Measurements from ENCODE around the gene VPS26B. TPM values are rescaled to one million over a fixed set of nuclear protein-coding genes. Genes with fewer than 3 reads are reported as not detected.
"Not testable (repeated sequence)": the region's sequence is repeated elsewhere in the genome, so short reads cannot be mapped to it uniquely, and the experiment has no call there.

VPS26B gene
- total RNA-seq, 2 experiments from 2014 or later, result 75.8 to 76.3 TPM

- POLR2A ChIA-PET, result no interaction called here
- no peak overlapping the region for H3K27ac Mint-ChIP-seq
Observed at GRCh38 chr11:134267966-134268365, 43.5 kb downstream of the VPS26B start.

DNA sequence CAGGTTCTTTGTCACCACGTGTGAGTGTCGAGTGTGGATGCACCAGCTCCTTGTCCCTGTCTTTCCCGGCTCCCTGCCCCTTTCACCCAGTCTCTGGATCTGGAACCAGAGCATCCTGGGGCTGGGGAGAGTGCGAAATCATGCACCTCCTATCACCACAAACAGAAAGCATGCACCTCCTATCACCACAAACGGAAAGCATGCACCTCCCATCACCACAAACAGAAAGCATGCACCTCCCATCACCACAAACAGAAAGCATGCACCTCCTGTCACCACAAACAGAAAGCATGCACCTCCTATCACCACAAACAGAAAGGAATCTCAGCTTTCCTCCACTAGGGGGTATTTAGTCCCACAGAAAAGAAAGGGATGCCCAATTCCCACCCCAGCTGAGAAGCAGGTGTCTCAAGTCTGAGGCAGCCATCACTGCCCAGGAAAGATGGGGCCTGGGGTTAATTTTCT is 45.8 kb downstream of the VPS26B start:
- peak; percentile 49 for DNase-seq
- Mint-ChIP-seq H3K9me3 (no peaks in the 10 kb centered on the region), H3K4me1 (peaks cover 32% of the 10 kb centered on the region), H3K36me3 (no peaks in the 10 kb centered on the region), H3K27ac (peak overlapping the region; percentile 82), H3K27me3 (no peaks in the 10 kb centered on the region), H3K4me3 (peak overlapping the region; percentile 71)
- peak; percentile 69 for ATAC-seq (ENCODE audit: low read depth)
- POLR2A ChIA-PET, result interaction anchor here (1.0 to 1.4 kb wide), 3 partner anchors 9 to 46 kb away, joined by 3 to 8 read pairs (median 3); partner anchors contain the start of genes NCAPD3 and VPS26B

More at GRCh38 chr11:134267966-134268365, 43.5 kb downstream of the VPS26B start:
- no peaks in the 10 kb centered on the region for H3K9me3 Mint-ChIP-seq
- no peak overlapping the region for H3K4me3 Mint-ChIP-seq
- DNase-seq (no peak), ATAC-seq (ENCODE audit: low read depth) (no peak)
- no peaks in the 10 kb centered on the region for H3K27me3 Mint-ChIP-seq
- H3K36me3 Mint-ChIP-seq, result no peaks in the 10 kb centered on the region
- H3K4me1 Mint-ChIP-seq, result peaks cover 19% of the 10 kb centered on the region

GRCh38 chr11:134271978-134272377 is 47.5 kb downstream of the VPS26B start:
- Mint-ChIP-seq H3K36me3 (no peaks in the 10 kb centered on the region), H3K27me3 (no peaks in the 10 kb centered on the region), H3K4me1 (peaks cover 32% of the 10 kb centered on the region), H3K27ac (no peak overlapping the region), H3K9me3 (no peaks in the 10 kb centered on the region), H3K4me3 (no peak overlapping the region)
- no peak for ATAC-seq (ENCODE audit: low read depth)
- no peak for DNase-seq
- POLR2A ChIA-PET, result no interaction called here

DNA sequence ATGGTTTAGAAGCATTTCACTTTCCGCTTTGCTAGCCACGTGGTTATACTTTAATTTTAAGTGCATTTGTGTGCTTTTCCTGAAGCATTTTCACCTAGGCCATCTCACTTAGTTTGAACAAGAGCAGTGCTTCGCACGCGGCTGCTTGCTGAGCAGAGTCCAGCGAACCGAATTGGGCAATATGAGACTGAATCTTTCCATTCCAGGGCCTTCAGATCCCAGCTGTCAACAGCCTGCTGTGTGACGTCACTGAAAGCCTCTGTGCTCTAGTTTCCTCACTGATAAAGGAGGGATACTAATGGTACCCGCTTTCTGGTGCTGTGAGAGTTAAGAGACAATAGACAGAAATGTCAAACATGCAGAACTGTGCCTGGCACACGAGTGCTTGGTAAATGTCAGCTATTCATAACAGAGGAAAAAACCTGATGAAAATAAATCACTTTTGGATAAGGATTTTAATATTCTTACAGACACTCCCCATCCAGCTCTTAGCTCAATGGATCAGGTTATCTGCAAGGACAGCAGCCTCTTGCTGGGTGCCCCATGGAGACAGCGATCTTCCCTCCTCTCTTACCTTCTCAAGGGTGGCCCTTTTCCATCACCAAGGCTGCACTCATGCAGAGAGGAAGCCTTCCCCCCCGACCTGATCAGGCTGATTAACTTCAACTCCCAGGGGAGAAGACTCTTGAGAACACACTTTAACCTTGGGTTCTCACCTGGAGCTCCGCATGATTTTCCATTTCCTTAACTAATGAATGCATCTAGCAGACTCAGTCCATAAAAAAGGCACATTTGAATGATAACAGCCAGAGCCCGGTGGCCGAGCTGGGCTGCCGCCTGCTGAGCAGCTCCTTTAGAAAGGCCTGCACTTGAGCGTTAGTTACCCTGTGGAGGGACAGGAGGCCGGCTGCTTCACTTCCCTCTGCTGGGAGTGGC is 48.2 kb downstream of the VPS26B start:
- peaks cover 5% of the 10 kb centered on the region for H3K27me3 Mint-ChIP-seq
- H3K36me3 Mint-ChIP-seq, result peaks cover 3% of the 10 kb centered on the region
- peak overlapping the region; percentile 24 for H3K27ac Mint-ChIP-seq
- POLR2A ChIA-PET, result interaction anchor here (4.7 kb wide), 1 partner anchor 48 kb away, joined by 44 read pairs; the partner anchor contains the start of genes NCAPD3 and VPS26B
- DNase-seq (no peak), ATAC-seq (ENCODE audit: low read depth) (no peak)
- no peaks in the 10 kb centered on the region for H3K9me3 Mint-ChIP-seq
- no peak overlapping the region for H3K4me3 Mint-ChIP-seq
- H3K4me1 Mint-ChIP-seq, result peaks cover 35% of the 10 kb centered on the region

- H3K27me3 Mint-ChIP-seq, result peaks cover 5% of the 10 kb centered on the region
- ATAC-seq (ENCODE audit: low read depth) (no peak), DNase-seq (no peak)
- H3K27ac Mint-ChIP-seq, result no peak overlapping the region
- POLR2A ChIA-PET, result interaction anchor here (0.7 to 4.7 kb wide), 3 partner anchors 11 to 49 kb away, joined by 4 to 44 read pairs (median 7); partner anchors contain the start of genes NCAPD3 and VPS26B
- H3K4me3 Mint-ChIP-seq, result no peak overlapping the region
- peaks cover 3% of the 10 kb centered on the region for H3K36me3 Mint-ChIP-seq
- no peaks in the 10 kb centered on the region for H3K9me3 Mint-ChIP-seq
- H3K4me1 Mint-ChIP-seq, result peaks cover 35% of the 10 kb centered on the region
Observed at GRCh38 chr11:134273317-134273712, 48.8 kb downstream of the VPS26B start.

GRCh38 chr11:134275188-134275533 is 50.7 kb downstream of the VPS26B start:
- ATAC-seq (ENCODE audit: low read depth) (no peak), DNase-seq (no peak)
- Mint-ChIP-seq H3K27me3 (peaks cover 5% of the 10 kb centered on the region), H3K4me3 (peak overlapping the region; percentile 87), H3K36me3 (peaks cover 9% of the 10 kb centered on the region), H3K4me1 (peaks cover 43% of the 10 kb centered on the region), H3K27ac (peak overlapping the region; percentile 90), H3K9me3 (peaks cover 2% of the 10 kb centered on the region)
- POLR2A ChIA-PET, result interaction anchor here (1.6 to 4.7 kb wide), 3 partner anchors 14 to 51 kb away, joined by 9 to 44 read pairs (median 15); partner anchors contain the start of genes ACAD8, NCAPD3, THYN1 and VPS26B

- POLR2A ChIA-PET, result interaction anchor here (0.6 to 4.7 kb wide), 10 partner anchors 12 to 347 kb away, joined by 3 to 44 read pairs (median 4); partner anchors contain the start of genes ACAD8, NCAPD3, THYN1 and VPS26B
- peaks cover 2% of the 10 kb centered on the region for H3K9me3 Mint-ChIP-seq
- H3K36me3 Mint-ChIP-seq, result peaks cover 9% of the 10 kb centered on the region
- DNase-seq (peak; percentile 84), ATAC-seq (ENCODE audit: low read depth) (peak; percentile 90)
- peaks cover 5% of the 10 kb centered on the region for H3K27me3 Mint-ChIP-seq
- H3K4me1 Mint-ChIP-seq, result peaks cover 36% of the 10 kb centered on the region
- H3K4me3 Mint-ChIP-seq, result peak within 1 kb of the TSS; percentile 87
- peak within 1 kb of the TSS; percentile 90 for H3K27ac Mint-ChIP-seq
Observed at GRCh38 chr11:134275534-134276395, 51.3 kb downstream of the VPS26B start, which contains the start of gene GLB1L3. GLB1L3 (plus strand) TSS chr11:134276379; CDS start chr11:134276741, 362 bp downstream.

DNA sequence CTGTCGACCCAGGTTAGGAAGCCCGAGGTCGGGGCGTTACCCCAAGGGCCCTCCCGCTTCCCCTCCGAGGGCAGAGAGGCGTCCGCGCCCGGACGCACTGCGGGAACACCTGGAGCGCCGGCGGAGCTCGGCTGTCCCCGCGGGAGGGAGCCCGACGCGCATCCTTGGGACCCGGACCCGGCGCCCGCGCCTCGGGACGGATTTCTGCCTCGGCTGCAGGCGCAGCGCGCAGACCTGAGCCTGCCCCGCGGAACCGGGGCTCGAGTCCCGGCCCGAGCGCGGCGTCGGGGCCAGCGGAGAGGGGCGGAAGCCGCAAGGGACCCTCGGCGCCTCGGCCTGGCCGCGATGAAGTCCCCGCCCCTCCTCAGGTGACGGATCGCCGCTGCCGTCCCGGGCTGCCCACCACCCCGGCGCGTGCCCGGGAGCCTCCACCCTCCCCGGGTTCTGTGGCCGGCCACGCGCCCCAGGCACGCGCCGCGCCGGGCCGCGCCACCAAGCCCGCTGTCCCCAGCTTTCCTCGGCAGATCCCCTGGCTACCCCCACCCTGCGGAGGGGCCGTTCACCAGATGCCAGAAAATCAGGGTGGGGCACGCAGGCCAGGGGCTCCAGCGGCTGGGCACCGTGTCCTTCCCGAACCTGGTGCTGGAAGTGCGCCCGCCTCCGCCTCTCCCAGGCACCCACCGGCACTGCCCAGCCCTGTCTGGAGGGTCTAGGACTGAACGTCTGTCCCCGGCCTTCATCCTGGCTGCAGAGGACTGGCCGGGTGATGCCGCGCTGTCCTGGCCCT is 52.1 kb downstream of the VPS26B start:
- Mint-ChIP-seq H3K36me3 (peaks cover 9% of the 10 kb centered on the region), H3K27ac (peak overlapping the region; percentile 90), H3K9me3 (peaks cover 2% of the 10 kb centered on the region), H3K4me3 (peak overlapping the region; percentile 87), H3K27me3 (peaks cover 5% of the 10 kb centered on the region), H3K4me1 (peaks cover 32% of the 10 kb centered on the region)
- no peak for DNase-seq
- POLR2A ChIA-PET, result interaction anchor here (0.9 to 4.7 kb wide), 10 partner anchors 12 to 348 kb away, joined by 3 to 44 read pairs (median 4); partner anchors contain the start of genes ACAD8, NCAPD3, THYN1 and VPS26B
- ATAC-seq (ENCODE audit: low read depth), result peak; percentile 38

GRCh38 chr11:134277183-134278001 is 52.9 kb downstream of the VPS26B start:
- H3K4me1 Mint-ChIP-seq, result peaks cover 30% of the 10 kb centered on the region
- peaks cover 9% of the 10 kb centered on the region for H3K36me3 Mint-ChIP-seq
- ATAC-seq (ENCODE audit: low read depth) (no peak), DNase-seq (no peak)
- POLR2A ChIA-PET, result interaction anchor here (1.1 to 4.7 kb wide), 3 partner anchors 53 to 214 kb away, joined by 3 to 44 read pairs (median 5); partner anchors contain the start of genes NCAPD3 and VPS26B
- H3K9me3 Mint-ChIP-seq, result peaks cover 2% of the 10 kb centered on the region
- peak overlapping the region; percentile 58 for H3K27ac Mint-ChIP-seq
- peak overlapping the region; percentile 87 for H3K4me3 Mint-ChIP-seq
- peaks cover 5% of the 10 kb centered on the region for H3K27me3 Mint-ChIP-seq

- Mint-ChIP-seq H3K27ac (no peak overlapping the region), H3K9me3 (peaks cover 2% of the 10 kb centered on the region), H3K27me3 (peaks cover 5% of the 10 kb centered on the region), H3K4me1 (peaks cover 26% of the 10 kb centered on the region), H3K36me3 (peaks cover 9% of the 10 kb centered on the region), H3K4me3 (no peak overlapping the region)
- DNase-seq (no peak), ATAC-seq (ENCODE audit: low read depth) (no peak)
- POLR2A ChIA-PET, result no interaction called here
Observed at GRCh38 chr11:134278356-134278755, 53.9 kb downstream of the VPS26B start.

- ATAC-seq (ENCODE audit: low read depth); POLR2A ChIA-PET: not testable (repeated sequence)
Observed at GRCh38 chr11:134281635-134282034, 57.2 kb downstream of the VPS26B start.

More at GRCh38 chr11:134281635-134282034, 57.2 kb downstream of the VPS26B start:
- not testable (repeated sequence) for H3K27me3 Mint-ChIP-seq, DNase-seq, H3K4me3 Mint-ChIP-seq, H3K27ac Mint-ChIP-seq, H3K36me3 Mint-ChIP-seq, H3K9me3 Mint-ChIP-seq
- H3K4me1 Mint-ChIP-seq, result peaks cover 14% of the 10 kb centered on the region
